SU-DHL-6 (cell line): ENCODE results near the gene BAX.

Experiments used
- H2AFZ ChIP-seq: fragments of 200-600 bp; sonication (generic); 2 replicates; pipeline ENCODE4 v1.6.1; 2014; ENCODE audit warnings: low read depth, mild to moderate bottlenecking, moderate library complexity, mixed read lengths, antibody characterized with exemption, low read length; ENCODE audit not compliant: severe bottlenecking
- H3F3A ChIP-seq: fragments of 200-600 bp; shearing (Covaris generic); 2 replicates; pipeline ENCODE4 v1.6.0; 2016; ENCODE audit warnings: antibody characterized with exemption, mild to moderate bottlenecking; ENCODE audit not compliant: insufficient read depth
- H3K27ac ChIP-seq: fragments of 200-600 bp; sonication (generic); 2 replicates; pipeline ENCODE4 v1.5.1; 2016; ENCODE audit warnings: low read depth, mild to moderate bottlenecking, low read length, moderate library complexity, mixed read lengths
- H3K27me3 ChIP-seq: fragments of 200-600 bp; sonication (generic), shearing (Covaris generic); 2 replicates; pipeline ENCODE4 v1.6.0; 2014; ENCODE audit warnings: mild to moderate bottlenecking, low read length
- H3K36me3 ChIP-seq: fragments of 200-600 bp; sonication (generic); 2 replicates; pipeline ENCODE4 v1.6.1; 2014; ENCODE audit warnings: mild to moderate bottlenecking, low read length, mixed read lengths
- H3K4me2 ChIP-seq: fragments of 300-600, 200-600 bp; shearing (Covaris generic), sonication (generic); 2 replicates; pipeline ENCODE4 v1.6.0; 2014; ENCODE audit warnings: low read length, low read depth, mild to moderate bottlenecking; ENCODE audit not compliant: poor library complexity, severe bottlenecking
- H3K4me3 ChIP-seq: fragments of 200-600 bp; sonication (generic); 2 replicates; pipeline ENCODE4 v1.5.1; 2014; ENCODE audit warnings: antibody characterized with exemption, low read length, mild to moderate bottlenecking, mixed read lengths; ENCODE audit not compliant: insufficient read depth, poor library complexity, severe bottlenecking
- H3K79me2 ChIP-seq: fragments of 200-600 bp; sonication (generic); 2 replicates; pipeline ENCODE4 v1.6.1; 2014; ENCODE audit warnings: mild to moderate bottlenecking, low read length, moderate library complexity; ENCODE audit not compliant: insufficient read depth
- H3K9ac ChIP-seq: fragments of 200-600 bp; sonication (generic); 2 replicates; pipeline ENCODE4 v1.7.0; 2014; ENCODE audit warnings: mild to moderate bottlenecking, low read length
- H3K9me2 ChIP-seq: fragments of 200-600 bp; sonication (generic); replicated peaks from 2 replicates; pipeline ENCODE4 v1.6.1; 2014; ENCODE audit warnings: low read length; ENCODE audit not compliant: insufficient read depth
- H3K9me3 ChIP-seq: fragments of 200-600 bp; sonication (generic); 2 replicates; pipeline ENCODE4 v1.6.1; 2014; ENCODE audit warnings: low read length, mixed read lengths; ENCODE audit not compliant: insufficient read depth
- H4K20me1 ChIP-seq: fragments of 200-600 bp; sonication (generic); 2 replicates; pipeline ENCODE4 v1.6.1; 2014; ENCODE audit warnings: low read depth, mild to moderate bottlenecking, antibody characterized with exemption, low read length, moderate library complexity, mixed read lengths
- EZH2phosphoT487 ChIP-seq: fragments of 200-600 bp; sonication (generic), shearing (Covaris generic); conservative IDR thresholded peaks from 2 replicates; pipeline ENCODE4 v1.6.1; 2018; ENCODE audit warnings: mild to moderate bottlenecking, antibody characterized with exemption, low read length, moderate library complexity, mixed read lengths
- TF ChIP-seq, protein P1 (sequence below): fragments of 200-600 bp; sonication (generic); IDR thresholded peaks from one replicate; pipeline ENCODE4 v1.5.1; 2017; ENCODE audit warnings: antibody characterized with exemption, mild to moderate bottlenecking, low read length, moderate library complexity; ENCODE audit not compliant: insufficient read depth, poor library complexity, severe bottlenecking

Gene BAX

DNA sequence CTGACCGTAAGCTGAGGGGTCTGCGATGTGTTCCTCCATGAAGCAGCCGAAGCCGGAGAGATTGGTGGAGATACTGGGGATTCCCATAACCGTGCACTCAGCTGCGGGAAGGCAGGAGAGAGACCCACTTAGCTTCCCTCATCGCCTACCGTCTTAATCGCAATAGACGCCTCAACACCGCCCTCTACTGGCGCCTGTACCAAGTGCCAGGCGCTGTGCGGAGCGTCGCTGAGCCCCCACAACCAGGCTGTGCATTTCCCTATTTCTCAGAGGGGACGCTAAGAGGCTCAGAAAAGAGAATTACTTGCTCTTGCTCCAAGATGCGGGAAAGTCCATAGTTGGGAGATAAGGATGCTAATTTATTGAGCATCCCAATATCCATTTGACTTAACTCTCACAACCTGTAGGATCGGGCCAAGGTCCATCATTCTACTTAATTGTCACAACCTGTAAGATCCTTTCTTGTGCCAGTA, 16.3 kb downstream of the BAX start:
- TF ChIP-seq EZH2phosphoT487: no peak
- TF ChIP-seq, protein P1, sequence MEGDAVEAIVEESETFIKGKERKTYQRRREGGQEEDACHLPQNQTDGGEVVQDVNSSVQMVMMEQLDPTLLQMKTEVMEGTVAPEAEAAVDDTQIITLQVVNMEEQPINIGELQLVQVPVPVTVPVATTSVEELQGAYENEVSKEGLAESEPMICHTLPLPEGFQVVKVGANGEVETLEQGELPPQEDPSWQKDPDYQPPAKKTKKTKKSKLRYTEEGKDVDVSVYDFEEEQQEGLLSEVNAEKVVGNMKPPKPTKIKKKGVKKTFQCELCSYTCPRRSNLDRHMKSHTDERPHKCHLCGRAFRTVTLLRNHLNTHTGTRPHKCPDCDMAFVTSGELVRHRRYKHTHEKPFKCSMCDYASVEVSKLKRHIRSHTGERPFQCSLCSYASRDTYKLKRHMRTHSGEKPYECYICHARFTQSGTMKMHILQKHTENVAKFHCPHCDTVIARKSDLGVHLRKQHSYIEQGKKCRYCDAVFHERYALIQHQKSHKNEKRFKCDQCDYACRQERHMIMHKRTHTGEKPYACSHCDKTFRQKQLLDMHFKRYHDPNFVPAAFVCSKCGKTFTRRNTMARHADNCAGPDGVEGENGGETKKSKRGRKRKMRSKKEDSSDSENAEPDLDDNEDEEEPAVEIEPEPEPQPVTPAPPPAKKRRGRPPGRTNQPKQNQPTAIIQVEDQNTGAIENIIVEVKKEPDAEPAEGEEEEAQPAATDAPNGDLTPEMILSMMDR: peak; percentile 95
- H3K36me3 ChIP-seq: no peaks in the 10 kb centered on the region
- H3K79me2 ChIP-seq: peaks cover 6% of the 10 kb centered on the region; the same call in 1 of the 2 replicates
- H3K9me3 ChIP-seq: no peaks in the 10 kb centered on the region
- H3F3A ChIP-seq: peaks cover 24% of the 10 kb centered on the region
- H3K4me3 ChIP-seq: no peak overlapping the region
- no peak overlapping the region for H3K9ac ChIP-seq
- peak overlapping the region; percentile 36 for H3K4me2 ChIP-seq
- H3K9me2 ChIP-seq: no peaks in the 10 kb centered on the region
- 0 out of 2 replicates have a peak overlapping the region, but pooled peaks have one; percentile 21 for H3K27ac ChIP-seq
- H4K20me1 ChIP-seq: no peaks in the 10 kb centered on the region
- H3K27me3 ChIP-seq: no peaks in the 10 kb centered on the region
- peak overlapping the region; percentile 87 for H2AFZ ChIP-seq

DNA sequence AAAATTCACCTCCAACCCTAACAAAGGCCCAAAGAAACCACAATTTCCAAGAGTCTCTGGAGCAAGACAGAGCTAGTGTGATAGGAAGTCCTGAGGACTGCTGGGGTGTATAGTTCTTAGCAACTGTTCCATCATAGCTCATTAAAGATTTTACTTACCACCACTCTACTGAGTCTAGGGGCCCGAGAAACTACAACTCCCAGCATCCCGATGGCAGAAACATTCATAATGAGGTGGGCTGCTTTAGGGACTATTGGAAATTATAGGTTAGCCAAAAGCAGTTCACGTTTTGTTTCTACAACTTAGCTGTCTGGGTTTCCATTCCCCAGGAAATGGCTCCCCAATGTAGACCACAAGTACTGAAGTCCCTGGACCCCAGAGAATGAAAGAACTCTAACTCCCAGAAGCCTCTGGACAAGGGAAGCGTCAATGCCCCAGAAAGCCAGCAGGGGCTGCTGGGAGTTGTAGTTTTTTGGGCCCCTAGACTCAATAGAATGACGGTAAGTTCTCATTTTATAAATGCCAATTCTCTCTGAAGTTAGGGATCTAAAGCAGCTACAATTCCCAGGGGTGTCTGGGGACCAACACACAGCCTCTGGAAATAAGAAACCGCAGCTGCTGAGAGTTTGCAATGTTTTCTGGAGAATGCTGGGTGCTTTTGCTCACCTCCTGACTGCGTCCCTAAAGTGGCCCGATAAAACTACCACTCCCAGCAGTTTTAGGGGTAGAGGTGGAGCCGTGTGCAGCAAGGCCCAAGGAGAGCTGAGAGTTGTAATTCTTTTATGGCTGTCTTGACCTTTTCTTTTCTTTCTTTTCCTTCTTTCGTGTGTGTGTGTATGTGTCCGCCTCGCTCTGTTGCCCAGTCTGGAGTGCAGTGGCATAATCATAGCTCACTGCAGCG, 21.5 kb downstream of the BAX start:
- H3F3A ChIP-seq: peaks cover 2% of the 10 kb centered on the region; the same call in 1 of the 2 replicates
- no peaks in the 10 kb centered on the region for H3K9me2 ChIP-seq
- no peak overlapping the region for H3K4me2 ChIP-seq
- H3K4me3 ChIP-seq: no peak overlapping the region
- H4K20me1 ChIP-seq: no peaks in the 10 kb centered on the region
- H3K79me2 ChIP-seq: no peaks in the 10 kb centered on the region
- H3K9ac ChIP-seq: no peak overlapping the region
- no peaks in the 10 kb centered on the region for H3K27me3 ChIP-seq
- H3K27ac ChIP-seq: no peak overlapping the region
- H3K9me3 ChIP-seq: no peaks in the 10 kb centered on the region
- no peak for TF ChIP-seq EZH2phosphoT487
- TF ChIP-seq, protein P1: no peak
- no peaks in the 10 kb centered on the region for H3K36me3 ChIP-seq
- peak overlapping the region; percentile 67 for H2AFZ ChIP-seq

DNA sequence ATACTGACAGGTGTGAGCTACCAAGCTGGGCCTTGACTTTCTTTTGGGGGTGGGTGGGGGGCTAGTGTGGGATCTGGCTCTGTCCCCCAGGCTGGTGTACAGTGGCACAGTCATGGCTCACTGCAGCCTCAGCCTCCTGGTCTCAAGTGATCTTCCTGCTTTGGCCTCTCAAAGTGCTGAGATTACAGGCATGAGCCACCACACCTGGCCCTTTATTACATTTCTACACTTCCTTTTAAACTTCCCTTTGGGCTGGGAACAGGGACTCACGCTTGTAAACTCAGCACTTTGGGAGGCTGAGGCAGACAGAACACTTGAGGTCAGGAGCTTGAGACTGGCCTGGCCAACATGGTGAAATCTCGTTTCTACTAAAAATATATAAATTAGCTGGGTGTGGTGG, 22.4 kb downstream of the BAX start:
- H3K4me3 ChIP-seq: no peak overlapping the region
- H3K36me3 ChIP-seq: no peaks in the 10 kb centered on the region
- H3K9ac ChIP-seq: no peak overlapping the region
- H3K9me3 ChIP-seq: no peaks in the 10 kb centered on the region
- H3K4me2 ChIP-seq: no peak overlapping the region
- TF ChIP-seq, protein P1: no peak
- H3F3A ChIP-seq: no peaks in the 10 kb centered on the region
- H3K9me2 ChIP-seq: no peaks in the 10 kb centered on the region
- H3K27me3 ChIP-seq: no peaks in the 10 kb centered on the region
- H3K27ac ChIP-seq: no peak overlapping the region
- no peak overlapping the region for H2AFZ ChIP-seq
- H3K79me2 ChIP-seq: no peaks in the 10 kb centered on the region
- H4K20me1 ChIP-seq: no peaks in the 10 kb centered on the region
